Muscle of leg (tissue), 11 donors: ENCODE results near the gene TTC34. TPM values are rescaled to one million over a fixed set of nuclear protein-coding genes. Genes with fewer than 3 reads are reported as not detected.

ENCODE experiments used
- DNase-seq: peaks from one replicate; pipeline ENCODE4 v3.0.0; 2013
- H3K27ac ChIP-seq: one replicate; pipeline ENCODE4 v1.5.1; 2013; ENCODE audit warnings: mild to moderate bottlenecking, low read length, control low read depth
- H3K27me3 ChIP-seq: one replicate; pipeline ENCODE4 v1.6.1; 2013; ENCODE audit warnings: low read length; ENCODE audit not compliant: control insufficient read depth, insufficient read depth
- H3K36me3 ChIP-seq: one replicate; pipeline ENCODE4 v1.6.1; 2013; ENCODE audit warnings: low read length; ENCODE audit not compliant: control insufficient read depth, insufficient read depth
- H3K4me1 ChIP-seq: one replicate; pipeline ENCODE4 v1.6.1; 2013; ENCODE audit warnings: low read length; ENCODE audit not compliant: control insufficient read depth, insufficient read depth
- H3K4me3 ChIP-seq: one replicate; pipeline ENCODE4 v1.5.1; 2013; ENCODE audit warnings: low read length, control low read depth
- H3K9me3 ChIP-seq: replicated peaks from 2 replicates; pipeline ENCODE4 v1.6.1; 2013; ENCODE audit warnings: low read depth, low read length; ENCODE audit not compliant: control insufficient read depth
- WGBS: methylation state at CpG from one replicate; pipeline ENCODE4 v1.1.5; 2013; ENCODE audit warnings: missing lambda C conversion rate; ENCODE audit not compliant: insufficient coverage; 5-methylcytosine and 5-hydroxymethylcytosine counted together
- polyA plus RNA-seq, 8 donors: library from polyadenylated mRNA; unstranded; fragments of 120-200 nt; gene quantifications; one replicate each; pipeline versions ENCODE4 v1.2.1 to v1.2.3, GENCODE V29; 2013; ENCODE audit warnings: inconsistent platforms in 1 of 8, low replicate concordance in 1 of 8; ENCODE audit not compliant: insufficient read length in 8 of 8, insufficient read depth in 1 of 8
- total RNA-seq: library from RNA; stranded (reverse); fragments of 120-200 nt; gene quantifications from one replicate; pipeline ENCODE4 v1.2.4, GENCODE V29; 2013

TTC34 gene
- total and polyA plus RNA-seq, 9 donors, result 0.07 to 0.50 (median 0.22) TPM

DNA sequence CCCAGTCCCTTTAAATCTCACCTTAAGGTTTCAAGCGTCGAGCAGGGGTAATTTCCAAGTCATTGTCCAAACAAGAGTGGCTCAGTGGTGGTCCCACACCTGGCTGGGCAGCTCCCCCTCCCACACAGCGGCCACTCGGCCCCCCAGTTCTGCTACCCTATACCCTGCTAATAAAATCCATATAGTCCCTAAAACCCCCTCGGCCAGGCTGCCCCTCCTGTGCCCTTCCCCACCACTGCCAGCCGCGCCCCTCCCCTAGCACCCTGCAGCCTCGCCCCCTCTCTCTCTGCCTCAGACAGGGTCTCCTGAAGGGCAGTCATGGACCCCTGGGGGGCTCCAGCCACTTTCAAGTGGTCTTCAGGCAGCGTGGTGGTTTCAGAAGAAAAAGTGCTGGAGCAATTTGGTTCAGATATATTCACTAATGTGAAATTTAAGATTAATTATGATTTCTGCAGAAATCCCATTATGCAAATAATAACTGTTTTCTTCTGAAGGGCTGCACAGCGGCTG lies 34.2 kb upstream of the TTC34 start:
- peaks cover 10% of the 10 kb centered on the region for H3K27me3 ChIP-seq
- DNase-seq, result no peak
- H3K36me3 ChIP-seq, result no peaks in the 10 kb centered on the region
- no peak overlapping the region for H3K4me3 ChIP-seq
- 67% methylated on average over 5 of the region's 10 CpGs for WGBS
- no peaks in the 10 kb centered on the region for H3K9me3 ChIP-seq
- H3K27ac ChIP-seq, result no peak overlapping the region
- H3K4me1 ChIP-seq, result no peaks in the 10 kb centered on the region

GRCh38 chr1:2834741-2835564 lies 33.5 kb upstream of the TTC34 start:
- H3K4me1 ChIP-seq, result no peaks in the 10 kb centered on the region
- H3K27ac ChIP-seq, result no peak overlapping the region
- no peak overlapping the region for H3K4me3 ChIP-seq
- WGBS, result 79% methylated on average over 25 of the region's 27 CpGs
- H3K9me3 ChIP-seq, result no peaks in the 10 kb centered on the region
- no peak for DNase-seq
- H3K27me3 ChIP-seq, result peaks cover 7% of the 10 kb centered on the region
- no peaks in the 10 kb centered on the region for H3K36me3 ChIP-seq

DNA sequence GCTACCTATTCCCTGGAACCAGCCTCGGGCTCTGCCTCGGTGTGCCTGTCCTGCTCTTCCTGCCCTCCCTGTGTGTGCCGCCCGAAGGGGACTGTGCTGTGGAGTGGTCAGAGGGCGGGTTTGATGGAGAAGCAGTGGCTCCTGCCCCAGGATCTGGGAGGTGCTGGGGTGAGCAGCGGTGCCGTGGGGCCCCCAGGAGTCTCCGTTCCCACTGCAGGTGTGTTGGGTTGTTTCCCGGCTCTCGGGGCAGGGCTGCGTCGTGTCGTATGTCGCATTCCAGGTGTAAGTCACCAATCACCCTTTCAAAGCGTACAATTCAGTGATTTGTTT lies 32.6 kb upstream of the TTC34 start:
- DNase-seq, result no peak
- Histone ChIP-seq H3K9me3 (no peaks in the 10 kb centered on the region), H3K4me1 (no peaks in the 10 kb centered on the region), H3K36me3 (no peaks in the 10 kb centered on the region), H3K4me3 (no peak overlapping the region), H3K27me3 (peaks cover 7% of the 10 kb centered on the region), H3K27ac (no peak overlapping the region)
- WGBS, result 63% methylated on average over 7 of the region's 15 CpGs

GRCh38 chr1:2833454-2834145 lies 32.1 kb upstream of the TTC34 start:
- Histone ChIP-seq H3K36me3 (no peaks in the 10 kb centered on the region), H3K27ac (no peak overlapping the region), H3K4me3 (no peak overlapping the region), H3K9me3 (no peaks in the 10 kb centered on the region), H3K4me1 (no peaks in the 10 kb centered on the region), H3K27me3 (peaks cover 9% of the 10 kb centered on the region)
- DNase-seq, result no peak
- WGBS, result 75% methylated on average over 10 of the region's 20 CpGs

DNA sequence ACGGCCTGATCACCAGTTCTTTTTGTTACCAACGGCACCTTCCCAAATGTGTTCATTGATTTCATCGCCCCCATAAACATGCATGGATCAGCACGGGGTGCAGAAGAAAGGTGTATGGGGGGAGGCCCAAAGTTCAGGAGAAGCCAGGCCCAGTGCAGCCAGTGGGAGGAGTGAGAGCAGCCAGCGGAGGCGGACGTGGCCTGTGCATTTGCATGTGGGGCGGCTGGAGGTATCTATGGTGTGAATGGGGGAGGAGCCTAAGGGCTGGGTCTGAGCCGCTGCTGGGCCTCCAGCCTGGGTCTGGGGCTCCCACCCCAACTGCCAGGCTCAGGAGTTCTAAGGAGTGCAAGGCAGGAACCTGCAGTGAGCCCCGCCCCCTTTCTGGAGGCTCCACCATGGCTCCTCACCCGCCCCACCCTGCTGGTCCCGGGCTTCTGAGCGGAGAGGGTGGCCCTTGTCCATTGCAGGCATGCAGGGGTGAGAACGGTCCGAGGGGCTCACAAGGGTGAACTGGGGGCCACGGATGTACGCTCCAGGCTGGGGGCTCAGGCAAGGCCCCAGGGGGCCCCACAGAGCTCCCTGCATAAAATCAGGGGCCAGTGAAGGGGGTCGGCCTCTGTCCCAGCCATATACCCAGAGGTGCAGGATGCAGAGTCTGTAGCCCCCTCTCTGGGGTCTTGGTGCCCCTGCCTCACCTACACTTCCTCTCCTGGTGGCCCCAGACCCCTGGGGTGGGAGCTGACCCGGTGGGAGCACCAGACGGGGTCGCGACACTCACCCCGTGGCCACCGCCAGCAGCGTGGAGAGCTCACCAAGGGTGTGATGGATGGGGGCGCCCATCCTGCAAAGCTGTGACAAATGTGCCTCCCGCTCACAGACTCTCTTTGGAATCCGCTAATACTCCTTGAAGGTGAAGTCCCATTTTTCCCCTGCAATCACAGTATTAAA lies 31.3 kb upstream of the TTC34 start:
- Histone ChIP-seq H3K9me3 (no peaks in the 10 kb centered on the region), H3K4me3 (no peak overlapping the region), H3K4me1 (no peaks in the 10 kb centered on the region), H3K27me3 (peaks cover 9% of the 10 kb centered on the region), H3K36me3 (no peaks in the 10 kb centered on the region), H3K27ac (no peak overlapping the region)
- 80% methylated on average over 14 of the region's 28 CpGs for WGBS
- no peak for DNase-seq

- Histone ChIP-seq H3K9me3 (peaks cover 2% of the 10 kb centered on the region), H3K36me3 (no peaks in the 10 kb centered on the region), H3K4me3 (no peak overlapping the region), H3K27me3 (peaks cover 9% of the 10 kb centered on the region), H3K4me1 (no peaks in the 10 kb centered on the region), H3K27ac (no peak overlapping the region)
- 79% methylated on average over 11 of the region's 12 CpGs for WGBS
- DNase-seq, result no peak
These were observed 30.2 kb upstream of the TTC34 start for GRCh38 chr1:2831596-2832212.

GRCh38 chr1:2830761-2831425 lies 29.4 kb upstream of the TTC34 start:
- Histone ChIP-seq H3K27ac (no peak overlapping the region), H3K27me3 (peaks cover 9% of the 10 kb centered on the region), H3K4me3 (no peak overlapping the region), H3K36me3 (no peaks in the 10 kb centered on the region), H3K4me1 (no peaks in the 10 kb centered on the region), H3K9me3 (peaks cover 2% of the 10 kb centered on the region)
- DNase-seq, result no peak
- WGBS, result 70% methylated on average over 20 of the region's 20 CpGs

- no peaks in the 10 kb centered on the region for H3K36me3 ChIP-seq
- no peaks in the 10 kb centered on the region for H3K4me1 ChIP-seq
- H3K27me3 ChIP-seq, result peaks cover 11% of the 10 kb centered on the region
- DNase-seq, result no peak
- peaks cover 2% of the 10 kb centered on the region for H3K9me3 ChIP-seq
- H3K27ac ChIP-seq, result no peak overlapping the region
- no peak overlapping the region for H3K4me3 ChIP-seq
- 78% methylated on average over 16 of the region's 23 CpGs for WGBS
These were observed 28.5 kb upstream of the TTC34 start for GRCh38 chr1:2829846-2830615.
